Measurements from ENCODE around the gene CREB1. TPM values are rescaled to one million over a fixed set of nuclear protein-coding genes. Genes with fewer than 3 reads are reported as not detected.
A peak's percentile ranks its signal among the peaks of the same experiment; 100 is the strongest.

Gene CREB1
- total RNA-seq, 1 experiment from 2014 or later: 28.2 TPM

- Histone ChIP-seq H3K27me3 (no peaks in the 10 kb centered on the region), H3K36me3 (peaks cover 52% of the 10 kb centered on the region), H3K9me3 (no peaks in the 10 kb centered on the region), H3K4me3 (no peak overlapping the region)
- no peak for DNase-seq
Observed at GRCh38 chr2:207571370-207571769, 41.6 kb downstream of the CREB1 start.

- Histone ChIP-seq H3K36me3 (peaks cover 77% of the 10 kb centered on the region), H3K9me3 (no peaks in the 10 kb centered on the region; the same call in 1 of the 2 replicates), H3K4me3 (no peak overlapping the region), H3K27me3 (no peaks in the 10 kb centered on the region)
- DNase-seq: no peak
Observed at GRCh38 chr2:207584952-207585351, 55.2 kb downstream of the CREB1 start.

GRCh38 chr2:207587305-207587704 lies 57.5 kb downstream of the CREB1 start:
- Histone ChIP-seq H3K9me3 (peaks cover 5% of the 10 kb centered on the region; the same call in 1 of the 2 replicates), H3K4me3 (no peak overlapping the region), H3K36me3 (peaks cover 70% of the 10 kb centered on the region), H3K27me3 (no peaks in the 10 kb centered on the region)
- DNase-seq: no peak

- Histone ChIP-seq H3K4me3 (no peak overlapping the region), H3K9me3 (peaks cover 5% of the 10 kb centered on the region; the same call in 1 of the 2 replicates), H3K36me3 (peaks cover 74% of the 10 kb centered on the region)
Observed at GRCh38 chr2:207589143-207589542, 59.4 kb downstream of the CREB1 start.

GRCh38 chr2:207593277-207593676 lies 63.5 kb downstream of the CREB1 start:
- H3K9me3 ChIP-seq: peaks cover 5% of the 10 kb centered on the region; the same call in 1 of the 2 replicates
- H3K27me3 ChIP-seq: no peaks in the 10 kb centered on the region
- H3K36me3 ChIP-seq: peaks cover 66% of the 10 kb centered on the region
- H3K4me3 ChIP-seq: no peak overlapping the region
- DNase-seq: no peak

More at GRCh38 chr2:207589143-207589542, 59.4 kb downstream of the CREB1 start:
- H3K27me3 ChIP-seq: no peaks in the 10 kb centered on the region
- no peak for DNase-seq

- DNase-seq: no peak
- Histone ChIP-seq H3K4me3 (no peak overlapping the region), H3K27me3 (no peaks in the 10 kb centered on the region), H3K9me3 (peaks cover 5% of the 10 kb centered on the region; the same call in 1 of the 2 replicates), H3K36me3 (peaks cover 59% of the 10 kb centered on the region)
Observed at GRCh38 chr2:207594264-207594663, 64.5 kb downstream of the CREB1 start.

GRCh38 chr2:207594731-207595130 lies 65.0 kb downstream of the CREB1 start:
- Histone ChIP-seq H3K9me3 (peaks cover 5% of the 10 kb centered on the region; the same call in 1 of the 2 replicates), H3K36me3 (peaks cover 55% of the 10 kb centered on the region), H3K27me3 (no peaks in the 10 kb centered on the region), H3K4me3 (no peak overlapping the region)
- DNase-seq: no peak

- H3K27me3 ChIP-seq: no peaks in the 10 kb centered on the region
- H3K36me3 ChIP-seq: peaks cover 22% of the 10 kb centered on the region
- no peaks in the 10 kb centered on the region for H3K9me3 ChIP-seq
- H3K4me3 ChIP-seq: no peak overlapping the region
- no peak for DNase-seq
Observed at GRCh38 chr2:207599636-207600035, 69.9 kb downstream of the CREB1 start.

- Histone ChIP-seq H3K36me3 (peaks cover 25% of the 10 kb centered on the region), H3K9me3 (no peaks in the 10 kb centered on the region), H3K27me3 (no peaks in the 10 kb centered on the region), H3K4me3 (no peak overlapping the region)
- DNase-seq: no peak
Observed at GRCh38 chr2:207600231-207600630, 70.5 kb downstream of the CREB1 start.

- H3K9me3 ChIP-seq: no peaks in the 10 kb centered on the region
- H3K36me3 ChIP-seq: peaks cover 22% of the 10 kb centered on the region
- DNase-seq: no peak
- H3K4me3 ChIP-seq: no peak overlapping the region
- H3K27me3 ChIP-seq: no peaks in the 10 kb centered on the region
Observed at GRCh38 chr2:207601774-207602173, 72.0 kb downstream of the CREB1 start.

- Histone ChIP-seq H3K4me3 (no peak overlapping the region), H3K9me3 (no peaks in the 10 kb centered on the region), H3K36me3 (peaks cover 9% of the 10 kb centered on the region), H3K27me3 (no peaks in the 10 kb centered on the region)
- no peak for DNase-seq
Observed at GRCh38 chr2:207603486-207603885, 73.7 kb downstream of the CREB1 start.

- DNase-seq: no peak
- H3K36me3 ChIP-seq: peaks cover 11% of the 10 kb centered on the region
Observed at GRCh38 chr2:207606399-207606798, 76.6 kb downstream of the CREB1 start.

GRCh38 chr2:207606829-207607228 lies 77.1 kb downstream of the CREB1 start:
- DNase-seq: no peak
- Histone ChIP-seq H3K27me3 (no peaks in the 10 kb centered on the region), H3K36me3 (peaks cover 11% of the 10 kb centered on the region), H3K9me3 (no peaks in the 10 kb centered on the region), H3K4me3 (no peak overlapping the region)

More at GRCh38 chr2:207606399-207606798, 76.6 kb downstream of the CREB1 start:
- no peak overlapping the region for H3K4me3 ChIP-seq
- no peaks in the 10 kb centered on the region for H3K9me3 ChIP-seq
- no peaks in the 10 kb centered on the region for H3K27me3 ChIP-seq

GRCh38 chr2:207612714-207613113 lies 83.0 kb downstream of the CREB1 start:
- H3K27me3 ChIP-seq: no peaks in the 10 kb centered on the region
- no peak overlapping the region for H3K4me3 ChIP-seq
- DNase-seq: no peak
- peaks cover 24% of the 10 kb centered on the region for H3K36me3 ChIP-seq
- no peaks in the 10 kb centered on the region for H3K9me3 ChIP-seq

- no peaks in the 10 kb centered on the region for H3K9me3 ChIP-seq
- no peak overlapping the region for H3K4me3 ChIP-seq
- DNase-seq: no peak
- H3K27me3 ChIP-seq: no peaks in the 10 kb centered on the region
- H3K36me3 ChIP-seq: peaks cover 28% of the 10 kb centered on the region
Observed at GRCh38 chr2:207614824-207615223, 85.1 kb downstream of the CREB1 start.

- Histone ChIP-seq H3K9me3 (no peaks in the 10 kb centered on the region), H3K4me3 (no peak overlapping the region), H3K36me3 (peaks cover 31% of the 10 kb centered on the region), H3K27me3 (no peaks in the 10 kb centered on the region)
- no peak for DNase-seq
Observed at GRCh38 chr2:207616185-207616584, 86.4 kb downstream of the CREB1 start.

- H3K4me3 ChIP-seq: no peak overlapping the region
- peaks cover 34% of the 10 kb centered on the region for H3K36me3 ChIP-seq
- H3K9me3 ChIP-seq: no peaks in the 10 kb centered on the region
- DNase-seq: peak; percentile 36
- H3K27me3 ChIP-seq: no peaks in the 10 kb centered on the region
Observed at GRCh38 chr2:207617011-207617671, 87.4 kb downstream of the CREB1 start.

GRCh38 chr2:207619764-207620203 lies 90.0 kb downstream of the CREB1 start:
- peaks cover 37% of the 10 kb centered on the region for H3K36me3 ChIP-seq
- H3K4me3 ChIP-seq: no peak overlapping the region
- no peaks in the 10 kb centered on the region for H3K9me3 ChIP-seq
- no peaks in the 10 kb centered on the region for H3K27me3 ChIP-seq
- DNase-seq: no peak

Measured in MG63 (cell line).